ENCODE data around the gene ATAT1. TPM values are rescaled to one million over a fixed set of nuclear protein-coding genes. Genes with fewer than 3 reads are reported as not detected.

The ATAT1 gene
- total RNA-seq, 2 experiments from 2014 or later: 7.6 to 8.7 TPM

Small RNA genes within 50 kb of the gene (microRNA-seq; reads per million reads assigned to microRNA genes)
- gene MIR877 (ENCODE audit: borderline microRNAs expressed, borderline number of aligned reads, borderline replicate concordance): 147 reads per million, percentile 70 among the genes with 10 or more reads in this experiment

Other genes with a start within 250 kb of the ATAT1 start
- 100 to 1,000 TPM; 481 to 485 TPM for gene HLA-E, start 137.4 kb upstream of the ATAT1 start, total RNA-seq
- 10 to 100 TPM; 94.0 to 95.8 TPM for gene GNL1, start 70.4 kb upstream of the ATAT1 start, total RNA-seq
- gene PRR3, start 69.6 kb upstream of the ATAT1 start, total RNA-seq: 10 to 100 TPM; 22.4 to 22.6 TPM
- 10 to 100 TPM; 87.0 to 87.1 TPM for gene ABCF1, start 55.4 kb upstream of the ATAT1 start, total RNA-seq
- gene PPP1R10, start 9.6 kb upstream of the ATAT1 start, total RNA-seq: 10 to 100 TPM; 64.5 to 67.4 TPM
- gene MRPS18B, start 9.0 kb upstream of the ATAT1 start, total RNA-seq: 10 to 100 TPM; 90.9 to 95.3 TPM
- gene C6orf136, start 20.3 kb downstream of the ATAT1 start, total RNA-seq: 10 to 100 TPM; 32.7 to 37.5 TPM
- 10 to 100 TPM; 33.1 to 35.3 TPM for gene DHX16, start 46.1 kb downstream of the ATAT1 start, total RNA-seq
- gene PPP1R18, start 59.8 kb downstream of the ATAT1 start, total RNA-seq: 100 to 1,000 TPM; 172 to 183 TPM
- 10 to 100 TPM; 31.6 to 32.7 TPM for gene NRM, start 64.1 kb downstream of the ATAT1 start, total RNA-seq
- 10 to 100 TPM; 79.5 to 88.7 TPM for gene MDC1, start 90.4 kb downstream of the ATAT1 start, total RNA-seq
- 1,000 to 10,000 TPM; 1,695 to 1,719 TPM for gene TUBB, start 93.5 kb downstream of the ATAT1 start, total RNA-seq
- gene FLOT1, start 115.8 kb downstream of the ATAT1 start, total RNA-seq: 100 to 1,000 TPM; 226 to 231 TPM
- 100 to 1,000 TPM; 167 to 171 TPM for gene IER3, start 117.7 kb downstream of the ATAT1 start, total RNA-seq

Measured in activated CD4-positive, alpha-beta memory T cell treated with anti-CD3 and anti-CD28 coated beads for 36 hours (primary cell).